AG04450 (cell line): ENCODE measurements around the gene FOXG1. TPM values are rescaled to one million over a fixed set of nuclear protein-coding genes. Genes with fewer than 3 reads are reported as not detected.

ENCODE experiments used
- CTCF ChIA-PET: fragments of 300-600, 350-600 bp; formaldehyde crosslinking; extraction: SDS; loops from one replicate; lab custom pipeline; 2022; ENCODE audit warnings: antibody characterized with exemption, inconsistent platforms; lab: Charles Lee
- POLR2A ChIA-PET: fragments of 350-600 bp; formaldehyde crosslinking; extraction: SDS; loops from one replicate; lab custom pipeline; 2021; ENCODE audit warnings: antibody characterized with exemption, inconsistent platforms; lab: Yijun Ruan, JAX
- DNase-seq: peaks from one replicate; pipeline ENCODE4 v3.0.0-alpha.2; 2011; ENCODE audit warnings: low read depth, low spot score
- H3K27ac ChIP-seq: one replicate; pipeline ENCODE4 v1.5.1; 2012; ENCODE audit warnings: low read depth, low read length, control low read depth
- H3K27me3 ChIP-seq: one replicate; pipeline ENCODE4 v1.6.0; 2012; ENCODE audit warnings: low read length; ENCODE audit not compliant: control insufficient read depth, insufficient read depth
- H3K4me3 ChIP-seq: 2 replicates; pipeline ENCODE4 v1.5.1; 2011; ENCODE audit warnings: mild to moderate bottlenecking, low read depth, low read length, control low read depth
- H3K9me3 ChIP-seq: 2 replicates; pipeline ENCODE4 v1.5.1; 2012; ENCODE audit warnings: low read length; ENCODE audit not compliant: control insufficient read depth, insufficient read depth
- CTCF ChIP-seq: IDR thresholded peaks from 2 replicates; pipeline ENCODE4 v1.5.1; 2011; ENCODE audit warnings: low read depth, low read length, control low read depth, inconsistent platforms
- polyA plus RNA-seq: library from polyadenylated mRNA; depleted of rRNA; stranded (reverse); fragments of >200 nt; gene quantifications from 2 replicates; pipeline ENCODE4 v1.2.3, GENCODE V29; 2011

FOXG1 gene
- polyA plus RNA-seq, 1 experiment, result not detected

- ChIA-PET POLR2A (no interaction called here), CTCF (interaction anchor here (0.7 to 1.4 kb wide), 3 partner anchors 8 to 17 kb away, joined by 3 to 7 read pairs (median 3); no protein-coding TSS in a partner anchor)
- DNase-seq, result no peak
- Histone ChIP-seq H3K4me3 (no peak overlapping the region), H3K27me3 (peaks cover 60% of the 10 kb centered on the region), H3K27ac (no peak overlapping the region), H3K9me3 (peaks cover 16% of the 10 kb centered on the region)
- TF ChIP-seq CTCF, result no peak
Measured at GRCh38 chr14:28770630-28771029, 4.0 kb downstream of the FOXG1 start.

- Histone ChIP-seq H3K9me3 (peaks cover 16% of the 10 kb centered on the region), H3K27me3 (peaks cover 55% of the 10 kb centered on the region), H3K4me3 (no peak overlapping the region), H3K27ac (no peak overlapping the region)
- ChIA-PET POLR2A (no interaction called here), CTCF (interaction anchor here (1.2 to 1.4 kb wide), 2 partner anchors 14 to 17 kb away, joined by 3 to 7 read pairs; no protein-coding TSS in a partner anchor)
- DNase-seq, result no peak
- no peak for TF ChIP-seq CTCF
Measured at GRCh38 chr14:28771168-28771567, 4.6 kb downstream of the FOXG1 start.

DNA sequence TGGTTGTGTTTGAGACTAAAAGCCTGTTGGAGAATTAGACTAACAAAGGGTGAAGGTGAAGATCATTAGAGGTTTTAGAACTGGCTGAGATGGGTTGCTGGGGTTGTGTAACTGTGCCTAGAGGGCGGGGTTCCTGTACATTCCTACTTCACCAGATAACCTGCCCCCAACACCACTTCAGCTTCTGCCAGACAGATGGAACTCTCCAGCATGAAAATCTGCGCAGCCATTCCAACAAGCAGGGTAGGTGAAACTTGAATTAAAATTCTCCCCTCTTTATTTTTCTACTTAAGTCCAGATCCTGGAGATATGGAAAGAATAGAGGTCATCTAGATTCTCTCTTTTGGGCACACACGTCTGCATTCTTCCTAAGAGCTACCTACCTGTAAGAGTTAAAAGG lies 6.0 kb downstream of the FOXG1 start:
- POLR2A ChIA-PET, result no interaction called here
- peaks cover 16% of the 10 kb centered on the region for H3K9me3 ChIP-seq
- no peak for TF ChIP-seq CTCF
- no peak overlapping the region for H3K4me3 ChIP-seq
- CTCF ChIA-PET, result no interaction called here
- H3K27me3 ChIP-seq, result peaks cover 56% of the 10 kb centered on the region
- DNase-seq, result no peak
- no peak overlapping the region for H3K27ac ChIP-seq

DNA sequence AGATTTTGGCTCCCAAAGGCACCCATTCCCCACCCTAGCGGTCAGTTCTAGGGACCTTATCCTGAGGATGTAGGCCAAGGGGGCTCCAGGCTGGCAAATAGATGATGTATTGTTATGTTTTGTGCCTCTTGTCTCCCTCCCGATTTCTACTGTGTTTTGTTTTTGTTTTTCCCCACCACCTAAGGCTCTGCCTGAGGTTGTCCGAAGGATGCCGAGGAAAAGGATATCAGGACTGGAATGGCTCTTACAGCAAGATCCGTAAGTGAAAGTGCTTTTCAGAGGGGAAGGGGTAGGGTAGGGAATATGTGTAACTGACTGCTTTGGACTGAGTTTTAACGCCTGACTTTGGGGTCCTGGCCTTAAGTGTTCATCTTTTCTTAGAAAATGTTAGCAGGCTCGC lies 6.6 kb downstream of the FOXG1 start:
- H3K4me3 ChIP-seq, result no peak overlapping the region
- CTCF ChIA-PET, result interaction anchor here (0.8 to 2.2 kb wide), 3 partner anchors 16 to 755 kb away, joined by 3 to 5 read pairs (median 3); no protein-coding TSS in a partner anchor
- H3K27me3 ChIP-seq, result peaks cover 56% of the 10 kb centered on the region
- POLR2A ChIA-PET, result no interaction called here
- no peak for DNase-seq
- TF ChIP-seq CTCF, result no peak
- no peak overlapping the region for H3K27ac ChIP-seq
- H3K9me3 ChIP-seq, result peaks cover 11% of the 10 kb centered on the region

DNA sequence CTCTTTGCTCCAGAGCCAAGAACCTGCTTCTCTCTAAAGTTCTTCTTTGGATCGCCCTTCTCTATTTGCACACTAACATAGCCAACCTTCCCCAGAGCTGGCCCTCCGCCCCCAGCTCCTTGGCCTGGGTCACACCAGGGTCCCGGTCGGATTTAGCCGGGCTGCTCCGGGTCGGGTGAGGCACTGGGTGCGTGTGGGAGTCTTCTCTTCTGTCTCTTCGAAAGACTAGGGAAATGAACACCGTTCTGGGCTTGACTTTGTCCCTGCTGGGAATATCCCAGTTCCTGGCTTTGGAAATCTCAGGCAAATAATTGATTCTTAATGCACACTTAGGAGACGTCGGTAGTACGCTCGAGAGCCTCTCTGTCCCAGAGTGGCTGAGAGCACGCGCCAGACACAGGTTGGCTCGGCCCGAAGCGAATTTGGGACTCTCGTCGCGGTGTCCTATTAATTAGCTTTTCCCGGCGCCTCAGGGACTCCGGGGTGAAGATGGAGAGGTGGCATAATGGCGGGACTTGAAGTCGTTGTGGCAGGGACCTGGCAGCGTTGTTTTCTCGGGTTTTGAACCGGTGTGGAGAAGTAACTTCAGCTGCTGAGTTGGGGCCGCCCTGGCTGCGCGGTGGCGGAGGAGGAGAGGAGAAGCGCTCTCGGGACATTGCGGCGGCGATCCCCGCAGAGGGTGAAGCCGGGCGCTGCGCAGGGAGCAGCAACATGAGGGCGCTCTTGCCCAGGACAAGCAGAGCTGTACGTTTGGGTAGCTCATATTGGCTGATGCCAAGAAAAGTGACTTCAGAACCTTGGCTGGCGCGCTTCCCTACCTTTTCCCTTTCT lies 7.5 kb downstream of the FOXG1 start:
- TF ChIP-seq CTCF, result peak; percentile 41
- Histone ChIP-seq H3K9me3 (peaks cover 7% of the 10 kb centered on the region; the same call in 1 of the 2 replicates), H3K4me3 (no peak overlapping the region), H3K27me3 (peaks cover 50% of the 10 kb centered on the region), H3K27ac (no peak overlapping the region)
- ChIA-PET POLR2A (no interaction called here), CTCF (interaction anchor here (0.6 to 2.2 kb wide), 8 partner anchors 11 to 1212 kb away, joined by 3 to 5 read pairs (median 3); no protein-coding TSS in a partner anchor)
- no peak for DNase-seq
